Trophoblast cell (in vitro differentiated cells and primary cell): ENCODE data around the gene PARD3B.

Experiments used
- DNase-seq, 2 donors: peaks; one replicate each; pipeline ENCODE4 v3.0.0-alpha.2; 2016
- H2AFZ ChIP-seq: 2 replicates; pipeline ENCODE4 v1.6.1; 2013; ENCODE audit warnings: low read length, moderate library complexity, mild to moderate bottlenecking; ENCODE audit not compliant: insufficient read depth, poor library complexity
- H2AK5ac ChIP-seq: 2 replicates; pipeline ENCODE4 v1.6.1; 2013; ENCODE audit warnings: mild to moderate bottlenecking, low read length
- H2BK120ac ChIP-seq: 2 replicates; pipeline ENCODE4 v1.6.1; 2013; ENCODE audit warnings: low read length, mild to moderate bottlenecking, moderate library complexity; ENCODE audit not compliant: insufficient read depth, poor library complexity
- H2BK12ac ChIP-seq: 2 replicates; pipeline ENCODE4 v1.6.1; 2013; ENCODE audit warnings: mild to moderate bottlenecking, low read length, moderate library complexity
- H2BK5ac ChIP-seq: 2 replicates; pipeline ENCODE4 v1.6.1; 2013; ENCODE audit warnings: low read length, low read depth, moderate library complexity, mild to moderate bottlenecking; ENCODE audit not compliant: poor library complexity
- H3K14ac ChIP-seq: 2 replicates; pipeline ENCODE4 v1.6.1; 2013; ENCODE audit warnings: mild to moderate bottlenecking, low read length
- H3K18ac ChIP-seq: 2 replicates; pipeline ENCODE4 v1.6.1; 2013; ENCODE audit warnings: mild to moderate bottlenecking, low read length
- H3K23ac ChIP-seq: 2 replicates; pipeline ENCODE4 v1.6.1; 2013; ENCODE audit warnings: low read length
- H3K27ac ChIP-seq: 2 replicates; pipeline ENCODE4 v1.5.1; 2013; ENCODE audit warnings: low read depth, mild to moderate bottlenecking, inconsistent platforms, low read length, moderate library complexity
- H3K27me3 ChIP-seq: 2 replicates; pipeline ENCODE4 v1.6.1; 2013; ENCODE audit warnings: inconsistent platforms, mild to moderate bottlenecking, low read length, moderate library complexity; ENCODE audit not compliant: insufficient read depth
- H3K36me3 ChIP-seq, 2 experiments: 1 replicate in 1 of 2; 2 replicates in 1 of 2; pipeline ENCODE4 v1.6.1; 2013; ENCODE audit warnings: low read length in 2 of 2, mild to moderate bottlenecking in 2 of 2, moderate library complexity in 1 of 2; ENCODE audit not compliant: insufficient read depth in 2 of 2, control insufficient read depth in 1 of 2
- H3K4ac ChIP-seq: 2 replicates; pipeline ENCODE4 v1.6.1; 2013; ENCODE audit warnings: low read depth, mild to moderate bottlenecking, low read length, moderate library complexity
- H3K4me1 ChIP-seq, 2 experiments: 1 replicate in 1 of 2; 2 replicates in 1 of 2; pipeline ENCODE4 v1.6.1; 2013; ENCODE audit warnings: low read length in 2 of 2, mild to moderate bottlenecking in 2 of 2, moderate library complexity in 1 of 2; ENCODE audit not compliant: insufficient read depth in 2 of 2, control insufficient read depth in 1 of 2
- H3K4me2 ChIP-seq: 2 replicates; pipeline ENCODE4 v1.6.1; 2013; ENCODE audit warnings: inconsistent platforms, mild to moderate bottlenecking, low read length, moderate library complexity
- H3K4me3 ChIP-seq: 2 replicates; pipeline ENCODE4 v1.5.1; 2013; ENCODE audit warnings: mild to moderate bottlenecking, low read depth, low read length, inconsistent platforms
- H3K79me1 ChIP-seq: one replicate; pipeline ENCODE4 v1.6.1; 2013; ENCODE audit warnings: low read length
- H3K79me2 ChIP-seq: 2 replicates; pipeline ENCODE4 v1.6.1; 2013; ENCODE audit warnings: low read length, mild to moderate bottlenecking; ENCODE audit not compliant: control insufficient read depth, insufficient read depth, poor library complexity
- H3K9ac ChIP-seq: 2 replicates; pipeline ENCODE4 v1.6.1; 2013; ENCODE audit warnings: mild to moderate bottlenecking, low read length
- H3K9me3 ChIP-seq: 2 replicates; pipeline ENCODE4 v1.6.1; 2013; ENCODE audit warnings: low read depth, mild to moderate bottlenecking, control low read depth, inconsistent platforms, low read length; ENCODE audit not compliant: insufficient read depth
- H4K12ac ChIP-seq: 2 replicates; pipeline ENCODE4 v1.6.1; 2013; ENCODE audit warnings: low read depth, mild to moderate bottlenecking, low read length, moderate library complexity
- H4K8ac ChIP-seq: 2 replicates; pipeline ENCODE4 v1.6.1; 2013; ENCODE audit warnings: low read depth, mild to moderate bottlenecking, low read length, moderate library complexity
- H4K91ac ChIP-seq: one replicate; pipeline ENCODE4 v1.6.1; 2013; ENCODE audit warnings: low read depth, mild to moderate bottlenecking, low read length, moderate library complexity
- WGBS: extraction: QIAGEN DNeasy Blood & Tissue Kit; methylation state at CpG from one replicate; pipeline ENCODE4 v1.1.7; 2013; ENCODE audit warnings: missing lambda C conversion rate; ENCODE audit not compliant: insufficient read length, insufficient coverage; ENCODE audit errors: extremely low coverage; 5-methylcytosine and 5-hydroxymethylcytosine counted together

PARD3B gene

DNA sequence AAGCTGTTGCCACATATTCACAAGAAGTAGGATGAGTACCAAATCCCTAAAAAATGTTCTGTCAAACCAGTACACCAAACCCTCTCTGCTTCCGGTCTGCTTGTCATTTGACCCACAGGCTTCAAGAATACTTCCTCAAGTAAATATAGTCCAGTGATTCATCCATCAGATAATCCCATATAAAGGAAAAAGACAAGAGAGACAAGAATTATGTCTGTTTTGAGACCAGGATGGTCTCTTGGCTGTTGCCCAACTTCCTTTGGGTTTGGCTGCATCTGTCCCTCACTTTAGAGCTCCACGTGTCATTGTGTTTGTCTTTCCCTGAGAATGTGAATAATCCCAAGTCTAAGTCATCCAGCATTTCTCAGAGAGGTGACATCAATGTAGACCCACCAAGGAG, 1045.5 kb downstream of the PARD3B start:
- H3K4ac ChIP-seq, result no peak overlapping the region
- H3K36me3 ChIP-seq, result no peaks in the 10 kb centered on the region
- H3K18ac ChIP-seq, result no peak overlapping the region
- H4K91ac ChIP-seq, result no peak overlapping the region
- H4K12ac ChIP-seq, result no peak overlapping the region
- H2AFZ ChIP-seq, result no peak overlapping the region
- no peak overlapping the region for H3K23ac ChIP-seq
- H4K8ac ChIP-seq, result no peak overlapping the region
- WGBS, result no CpG with 5 or more reads among the region's 2 CpGs
- no peak overlapping the region for H3K4me3 ChIP-seq
- H3K27ac ChIP-seq, result no peak overlapping the region
- H3K9me3 ChIP-seq, result no peaks in the 10 kb centered on the region
- H2BK120ac ChIP-seq, result no peak overlapping the region
- no peak overlapping the region for H3K14ac ChIP-seq
- H2AK5ac ChIP-seq, result no peak overlapping the region
- no peak overlapping the region for H3K4me2 ChIP-seq
- DNase-seq, result no peak
- H3K79me1 ChIP-seq, result no peaks in the 10 kb centered on the region
- H3K9ac ChIP-seq, result no peak overlapping the region
- no peak overlapping the region for H2BK12ac ChIP-seq
- H3K4me1 ChIP-seq, result no peaks in the 10 kb centered on the region
- H2BK5ac ChIP-seq, result no peak overlapping the region
- no peaks in the 10 kb centered on the region for H3K27me3 ChIP-seq
- no peaks in the 10 kb centered on the region for H3K79me2 ChIP-seq

- WGBS, result no CpG with 5 or more reads among the region's 4 CpGs
- H3K4ac ChIP-seq, result no peak overlapping the region
- no peak overlapping the region for H4K8ac ChIP-seq
- no peak overlapping the region for H3K23ac ChIP-seq
- no peak overlapping the region for H3K9ac ChIP-seq
- no peaks in the 10 kb centered on the region for H3K36me3 ChIP-seq
- H2BK5ac ChIP-seq, result no peak overlapping the region
- H2AFZ ChIP-seq, result no peak overlapping the region
- H3K4me3 ChIP-seq, result no peak overlapping the region
- no peak overlapping the region for H3K14ac ChIP-seq
- H3K9me3 ChIP-seq, result no peaks in the 10 kb centered on the region
- no peak overlapping the region for H3K27ac ChIP-seq
- H4K12ac ChIP-seq, result no peak overlapping the region
- no peak overlapping the region for H4K91ac ChIP-seq
- no peaks in the 10 kb centered on the region for H3K79me1 ChIP-seq
- H3K4me1 ChIP-seq, result no peaks in the 10 kb centered on the region
- no peak overlapping the region for H3K4me2 ChIP-seq
- DNase-seq, result no peak
- H2BK12ac ChIP-seq, result no peak overlapping the region
- no peak overlapping the region for H3K18ac ChIP-seq
- H3K79me2 ChIP-seq, result no peaks in the 10 kb centered on the region
- H2AK5ac ChIP-seq, result no peak overlapping the region
- no peaks in the 10 kb centered on the region for H3K27me3 ChIP-seq
- no peak overlapping the region for H2BK120ac ChIP-seq
Observed at GRCh38 chr2:205593891-205594290, 1048.6 kb downstream of the PARD3B start.

- Histone ChIP-seq H4K8ac (no peak overlapping the region), H2AFZ (no peak overlapping the region), H3K79me1 (no peaks in the 10 kb centered on the region), H4K12ac (no peak overlapping the region), H3K79me2 (no peaks in the 10 kb centered on the region), H3K36me3 (no peaks in the 10 kb centered on the region), H3K4me1 (no peaks in the 10 kb centered on the region), H3K14ac (no peak overlapping the region), H3K27me3 (no peaks in the 10 kb centered on the region), H3K9me3 (no peaks in the 10 kb centered on the region), H3K9ac (no peak overlapping the region), H2AK5ac (no peak overlapping the region), H2BK12ac (no peak overlapping the region), H3K4me3 (no peak overlapping the region), H3K27ac (no peak overlapping the region), H3K4ac (no peak overlapping the region), H3K23ac (no peak overlapping the region), H3K18ac (no peak overlapping the region), H3K4me2 (no peak overlapping the region), H2BK120ac (no peak overlapping the region), H4K91ac (no peak overlapping the region), H2BK5ac (no peak overlapping the region)
- DNase-seq, result no peak
- no CpG with 5 or more reads among the region's 2 CpGs for WGBS
Observed at GRCh38 chr2:205596581-205596980, 1051.3 kb downstream of the PARD3B start.

- H3K36me3 ChIP-seq, result no peaks in the 10 kb centered on the region
- peaks cover 11% of the 10 kb centered on the region for H3K79me1 ChIP-seq
- no peak overlapping the region for H3K27ac ChIP-seq
- no peak overlapping the region for H4K12ac ChIP-seq
- H2BK5ac ChIP-seq, result peak overlapping the region; percentile 32
- H3K9me3 ChIP-seq, result peaks cover 2% of the 10 kb centered on the region
- peak overlapping the region; percentile 50 for H4K91ac ChIP-seq
- H2AK5ac ChIP-seq, result peak overlapping the region; percentile 51
- no peaks in the 10 kb centered on the region for H3K79me2 ChIP-seq
- H3K4me1 ChIP-seq, result peaks cover 10 to 11% of the 10 kb centered on the region in 2 experiments
- no CpG with 5 or more reads among the region's 11 CpGs for WGBS
- H3K4me3 ChIP-seq, result no peak overlapping the region
- peak overlapping the region; percentile 24 for H4K8ac ChIP-seq
- H3K18ac ChIP-seq, result peak overlapping the region; percentile 11
- H3K14ac ChIP-seq, result peak overlapping the region; percentile 47
- peak overlapping the region; percentile 70 for H2BK12ac ChIP-seq
- H3K27me3 ChIP-seq, result no peaks in the 10 kb centered on the region
- DNase-seq, result peak; percentile 75 to 85
- H3K4me2 ChIP-seq, result peak overlapping the region; percentile 9
- no peak overlapping the region for H3K23ac ChIP-seq
- H3K4ac ChIP-seq, result no peak overlapping the region
- no peak overlapping the region for H3K9ac ChIP-seq
- peak overlapping the region; percentile 44 for H2BK120ac ChIP-seq
- H2AFZ ChIP-seq, result peak overlapping the region; percentile 8
Observed at GRCh38 chr2:205605638-205606304, 1060.5 kb downstream of the PARD3B start.
